Spleen (tissue), 7 donors: ENCODE measurements around the gene CAMK1G.

Experiments used
- CTCF ChIP-seq, 11 experiments: fragments of 200-600 bp in 7 of 11; fragments of 450-650 bp in 4 of 11; sonication (generic) in 4 of 11; IDR thresholded peaks in 8 of 11; conservative IDR thresholded peaks in 3 of 11; 1 replicate in 7 of 11; 2 replicates in 4 of 11; pipeline versions ENCODE4 v1.4.0 to v1.8.0; 2016 to 2021; ENCODE audit warnings: antibody characterized with exemption in 11 of 11, inconsistent platforms in 4 of 11, mild to moderate bottlenecking in 1 of 11
- POLR2AphosphoS5 ChIP-seq, 3 donors: sonication (generic); formaldehyde crosslinking; IDR thresholded peaks; one replicate each; pipeline ENCODE4 v1.5.1; 2017; ENCODE audit warnings: antibody characterized with exemption in 3 of 3
- donor health status: DM: no; HTN: no; CAD: no; lungs with moderate emphysema.
- donor health status: DM: no; HTN: no; CAD: no.
- donor health status: DM: no; HTN: no; CAD: no.

- TF ChIP-seq CTCF (IDR thresholded peaks at IDR 0.05 in 8 of 11, conservative IDR thresholded peaks at IDR 0.05 in 3 of 11), result no peak
- no peak for TF ChIP-seq POLR2AphosphoS5 (IDR thresholded peaks at IDR 0.05)
These were observed 79.4 kb downstream of the CAMK1G start for GRCh38 chr1:209662879-209663327.
